K562 (cell line): Measurements from ENCODE around the gene SYT1. TPM values are rescaled to one million over a fixed set of nuclear protein-coding genes. Genes with fewer than 3 reads are reported as not detected.

ENCODE experiments used
- MGA ChIP-seq: fragments of 450-650 bp; IDR thresholded peaks from 2 replicates; pipeline ENCODE4 v1.6.1; 2016; ENCODE audit warnings: mild to moderate bottlenecking, moderate library complexity
- MTA3 ChIP-seq: fragments of 450-650 bp; formaldehyde crosslinking; IDR thresholded peaks from 2 replicates; pipeline ENCODE4 v1.6.1; 2017; ENCODE audit warnings: mild to moderate bottlenecking, borderline replicate concordance
- polyA plus RNA-seq, 8 experiments: library from polyadenylated mRNA; depleted of rRNA in 4 of 8; stranded (reverse) in 5 of 8; unstranded in 3 of 8; fragments of >200 nt; fragmentation: Nextera tagmentation in 2 of 8; fragmentation: Illumina TruSeq in 1 of 8; extraction: Ambion mirVana in 2 of 8; extraction: Trizol in 1 of 8; gene quantifications; 2 replicates each; pipeline versions ENCODE4 v1.2.1 to v1.2.3, GENCODE V29; 2011 to 2014; ENCODE audit warnings: inconsistent platforms in 1 of 8, missing spikeins in 1 of 8
- total RNA-seq, 7 experiments: library from RNA; depleted of rRNA in 6 of 7; stranded (reverse); fragments of >200 nt in 6 of 7; fragmentation: Illumina TruSeq in 2 of 7; extraction: Trizol in 2 of 7; gene quantifications; 2 replicates each; pipeline versions ENCODE4 v1.2.1 to v1.2.3, GENCODE V29; 2011 to 2021; ENCODE audit warnings: low replicate concordance in 1 of 7

The SYT1 gene
- total and polyA plus RNA-seq, 9 of the 15 experiments (the other 6 are each of a cell fraction or from before 2014, with no cell fraction given) = 0.03 to 0.13 (median 0.07) TPM; not detected in 4

GRCh38 chr12:79023784-79024183 is 159.2 kb downstream of the SYT1 start (continued):
- TF ChIP-seq MGA = no peak
- TF ChIP-seq MTA3 = no peak
